Kidney (tissue), 14 donors: ENCODE measurements around the gene AUTS2. TPM values are rescaled to one million over a fixed set of nuclear protein-coding genes. Genes with fewer than 3 reads are reported as not detected.

Source experiments
- DNase-seq, 5 donors: peaks; one replicate each; pipeline ENCODE4 v3.0.0-alpha.2; 2013 to 2020
- FAIRE-seq: peaks from 2 replicates; lab custom pipeline; 2012; peaks lifted over from hg19 to GRCh38; lab: Jason Lieb, UNC
- H3K27ac ChIP-seq, 2 donors: one replicate each; pipeline ENCODE4 v1.7.0; 2013; ENCODE audit warnings: low read depth in 2 of 2, low read length in 2 of 2, inconsistent platforms in 1 of 2
- H3K27me3 ChIP-seq: one replicate; pipeline ENCODE4 v1.7.1; 2013; ENCODE audit warnings: low read length, inconsistent platforms; ENCODE audit not compliant: control insufficient read depth, insufficient read depth
- H3K36me3 ChIP-seq, 3 donors: one replicate each; pipeline versions ENCODE4 v1.7.0 to v1.7.1; 2013; ENCODE audit warnings: low read length in 3 of 3, control low read depth in 1 of 3, inconsistent platforms in 1 of 3; ENCODE audit not compliant: insufficient read depth in 3 of 3, control insufficient read depth in 2 of 3
- H3K4me1 ChIP-seq, 3 donors: one replicate each; pipeline versions ENCODE4 v1.7.0 to v1.7.1; 2013; ENCODE audit warnings: low read length in 3 of 3, inconsistent platforms in 1 of 3, low read depth in 1 of 3; ENCODE audit not compliant: control insufficient read depth in 2 of 3, insufficient read depth in 2 of 3
- H3K4me3 ChIP-seq, 3 donors: one replicate each; pipeline versions ENCODE4 v1.7.0 to v1.8.1; 2013; ENCODE audit warnings: low read length in 3 of 3, control low read depth in 1 of 3, inconsistent platforms in 1 of 3
- H3K9ac ChIP-seq, 3 donors: one replicate each; pipeline versions ENCODE4 v1.7.0 to v1.7.1; 2013; ENCODE audit warnings: low read length in 3 of 3, control low read depth in 1 of 3, inconsistent platforms in 1 of 3
- H3K9me3 ChIP-seq, 3 donors: one replicate each; pipeline versions ENCODE4 v1.7.0 to v1.7.1; 2013; ENCODE audit warnings: low read length in 3 of 3, control low read depth in 1 of 3, inconsistent platforms in 1 of 3; ENCODE audit not compliant: control insufficient read depth in 2 of 3, insufficient read depth in 1 of 3
- intact Hi-C: fragments of 100-400 bp; cut with DNase I; formaldehyde crosslinking; loops from one replicate; pipeline ENCODE4 v1.11.1; 2022
- polyA plus RNA-seq: library from polyadenylated mRNA; stranded (reverse); fragments of 350-450 nt; fragmentation: Illumina TruSeq; extraction: RNeasy Lipid Tissue Mini Kit (QIAGEN cat#74804); gene quantifications from one replicate; pipeline ENCODE4 v1.2.3, GENCODE V29; 2014; ENCODE audit warnings: low read depth, low replicate concordance; ENCODE audit not compliant: insufficient read depth
- total RNA-seq: library from RNA; stranded (reverse); fragmentation: NEBNext Ultra II Directional; extraction: Animal tissue kit (Norgen Biotek cat#: 25700); gene quantifications from one replicate; pipeline ENCODE4 v1.2.1, GENCODE V29; 2021
- TF ChIP-seq, protein P1 (sequence below): IDR thresholded peaks from 3 replicates; pipeline ENCODE4 v1.5.1; 2012; ENCODE audit warnings: mild to moderate bottlenecking, moderate library complexity, borderline replicate concordance; ENCODE audit not compliant: insufficient read depth; ENCODE audit errors: extremely low read depth
- donor health status: control.
- donor health status: control.
- donor health status: control.
- donor health status: control.
- donor health status: control.
- donor health status: DM: yes; HTN: yes; CAD: no.
- donor health status: Normal renal cell carcinoma (clear cell type).

The AUTS2 gene
- total and polyA plus RNA-seq, 2 donors from 2014 or later = 5.2 to 33.8 TPM

DNA sequence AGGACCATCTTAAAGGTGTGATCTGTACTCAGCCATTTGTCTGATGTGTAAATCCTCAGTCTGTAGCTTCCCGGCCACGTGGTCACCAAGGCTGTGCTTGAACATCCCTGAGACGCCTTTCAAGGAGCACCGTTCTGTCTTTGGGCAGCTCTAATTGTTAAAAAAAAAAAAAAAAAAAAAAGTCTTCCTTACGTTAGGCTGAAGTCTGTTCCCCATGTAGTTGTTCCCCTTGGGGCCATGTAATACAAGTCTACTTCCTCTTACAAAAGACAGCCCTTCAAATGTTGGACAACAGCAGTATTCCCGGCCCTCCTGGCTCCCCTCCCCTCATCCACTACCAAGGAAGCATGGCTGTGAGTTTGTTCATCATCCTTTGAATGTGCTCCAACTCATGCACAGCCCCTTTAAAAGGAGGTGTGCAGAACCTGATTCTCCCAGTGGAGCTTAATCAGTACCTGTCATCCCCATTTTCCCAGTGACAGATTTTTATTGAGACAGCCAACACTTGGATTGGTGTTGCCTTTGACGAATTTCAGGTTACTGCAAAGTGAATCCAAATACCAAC, 1141.5 kb downstream of the AUTS2 start:
- TF ChIP-seq, protein P1, sequence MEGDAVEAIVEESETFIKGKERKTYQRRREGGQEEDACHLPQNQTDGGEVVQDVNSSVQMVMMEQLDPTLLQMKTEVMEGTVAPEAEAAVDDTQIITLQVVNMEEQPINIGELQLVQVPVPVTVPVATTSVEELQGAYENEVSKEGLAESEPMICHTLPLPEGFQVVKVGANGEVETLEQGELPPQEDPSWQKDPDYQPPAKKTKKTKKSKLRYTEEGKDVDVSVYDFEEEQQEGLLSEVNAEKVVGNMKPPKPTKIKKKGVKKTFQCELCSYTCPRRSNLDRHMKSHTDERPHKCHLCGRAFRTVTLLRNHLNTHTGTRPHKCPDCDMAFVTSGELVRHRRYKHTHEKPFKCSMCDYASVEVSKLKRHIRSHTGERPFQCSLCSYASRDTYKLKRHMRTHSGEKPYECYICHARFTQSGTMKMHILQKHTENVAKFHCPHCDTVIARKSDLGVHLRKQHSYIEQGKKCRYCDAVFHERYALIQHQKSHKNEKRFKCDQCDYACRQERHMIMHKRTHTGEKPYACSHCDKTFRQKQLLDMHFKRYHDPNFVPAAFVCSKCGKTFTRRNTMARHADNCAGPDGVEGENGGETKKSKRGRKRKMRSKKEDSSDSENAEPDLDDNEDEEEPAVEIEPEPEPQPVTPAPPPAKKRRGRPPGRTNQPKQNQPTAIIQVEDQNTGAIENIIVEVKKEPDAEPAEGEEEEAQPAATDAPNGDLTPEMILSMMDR = no peak
- no peak for FAIRE-seq
- DNase-seq = no peak
- Histone ChIP-seq H3K4me1 (peaks cover 4 to 20% (median 4%) of the 10 kb centered on the region in 3 donors), H3K27ac (no peak overlapping the region), H3K4me3 (no peak overlapping the region), H3K9ac (no peak overlapping the region), H3K9me3 (no peaks in the 10 kb centered on the region), H3K36me3 (no peaks in the 10 kb centered on the region), H3K27me3 (no peaks in the 10 kb centered on the region)
- intact Hi-C loops = no loop called here

DNA sequence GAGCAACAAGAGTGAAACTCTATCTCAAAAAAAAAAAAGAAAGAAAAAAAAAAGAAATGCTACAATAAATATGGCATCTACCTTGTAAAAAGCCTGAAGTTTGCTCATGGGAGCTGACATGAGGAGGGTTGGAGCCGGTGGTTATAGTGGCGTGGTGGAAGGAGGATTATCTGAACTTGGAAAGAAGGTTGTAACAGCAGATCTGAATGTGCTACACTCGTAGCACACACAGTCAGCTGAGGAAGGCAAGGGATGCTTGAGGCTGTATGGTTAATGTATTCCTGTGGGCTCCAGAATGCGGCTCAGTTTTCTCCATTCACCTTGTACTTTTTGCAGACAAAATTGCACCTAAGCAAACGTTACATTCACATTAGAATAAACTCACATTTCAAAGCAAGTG, 1143.4 kb downstream of the AUTS2 start:
- no peak for FAIRE-seq
- intact Hi-C loops = no loop called here
- TF ChIP-seq, protein P1 = no peak
- H3K4me1 ChIP-seq = peaks cover 1 to 6% (median 4%) of the 10 kb centered on the region in 3 donors
- no peak for DNase-seq
- H3K27me3 ChIP-seq = no peaks in the 10 kb centered on the region
- H3K9ac ChIP-seq = no peak overlapping the region
- H3K4me3 ChIP-seq = no peak overlapping the region
- H3K27ac ChIP-seq = no peak overlapping the region
- H3K9me3 ChIP-seq = no peaks in the 10 kb centered on the region
- no peaks in the 10 kb centered on the region for H3K36me3 ChIP-seq

DNA sequence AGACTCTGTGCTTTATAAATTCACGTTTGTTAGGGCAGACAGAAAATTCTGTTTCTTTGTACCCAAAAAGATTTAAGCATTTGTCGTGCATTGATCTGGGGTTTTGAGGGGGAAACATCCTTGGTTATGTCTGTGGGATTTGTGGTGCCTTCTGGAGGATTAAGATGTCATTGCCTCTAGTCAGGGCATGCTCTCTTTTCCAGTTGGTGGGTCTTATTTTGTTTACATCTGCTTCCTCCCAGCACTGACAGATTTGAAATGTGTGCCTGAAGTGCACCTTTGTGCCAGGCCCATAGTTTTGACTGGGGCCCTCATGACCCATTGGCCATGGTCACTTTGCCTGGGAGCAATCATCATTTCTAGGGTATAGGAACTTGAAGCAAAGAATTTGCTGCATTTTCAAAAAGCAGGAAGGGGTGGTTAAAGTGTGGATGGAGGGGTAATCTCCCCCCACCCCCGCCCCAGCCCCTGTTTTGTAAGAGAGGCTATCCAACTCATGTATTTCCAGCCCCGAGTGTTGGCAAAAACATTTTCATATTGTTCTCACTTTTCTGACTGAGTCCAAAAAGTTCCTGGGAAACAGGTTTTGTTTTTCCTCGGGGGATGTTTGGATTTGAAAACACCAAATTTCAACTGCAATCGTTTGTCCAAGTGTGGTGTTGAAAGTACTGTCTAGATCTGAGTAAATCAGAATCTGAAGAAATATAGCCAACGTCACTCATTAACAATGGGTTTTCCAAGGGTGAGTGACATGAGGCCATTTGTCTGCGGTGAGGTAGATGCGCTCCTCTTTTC, 1145.5 kb downstream of the AUTS2 start:
- no peaks in the 10 kb centered on the region for H3K9me3 ChIP-seq
- intact Hi-C loops = no loop called here
- no peaks in the 10 kb centered on the region for H3K36me3 ChIP-seq
- H3K4me3 ChIP-seq = no peak overlapping the region
- no peaks in the 10 kb centered on the region for H3K27me3 ChIP-seq
- H3K9ac ChIP-seq = no peak overlapping the region
- no peak for DNase-seq
- H3K27ac ChIP-seq = no peak overlapping the region
- TF ChIP-seq, protein P1 = no peak
- no peaks in the 10 kb centered on the region for H3K4me1 ChIP-seq
- no peak for FAIRE-seq
